Ishikawa (cell line): ENCODE measurements around the gene RAPGEF3.

ENCODE experiments used
- EP300 ChIP-seq: IDR thresholded peaks from 2 replicates; pipeline ENCODE4 v1.6.1; 2012; ENCODE audit warnings: borderline replicate concordance
- NFIC ChIP-seq: IDR thresholded peaks from 2 replicates; pipeline ENCODE4 v1.6.1; 2012
- RAD21 ChIP-seq: IDR thresholded peaks from 2 replicates; pipeline ENCODE4 v1.6.1; 2012; ENCODE audit warnings: low read depth
- TAF1 ChIP-seq: IDR thresholded peaks from 2 replicates; pipeline ENCODE4 v1.6.1; 2012; ENCODE audit warnings: low read depth, mild to moderate bottlenecking
- TEAD4 ChIP-seq: IDR thresholded peaks from 2 replicates; pipeline ENCODE4 v1.6.1; 2012
- YY1 ChIP-seq: IDR thresholded peaks from 2 replicates; pipeline ENCODE4 v1.6.1; 2012; ENCODE audit warnings: low read depth
- ZBTB7A ChIP-seq: IDR thresholded peaks from 2 replicates; pipeline ENCODE4 v1.6.1; 2012; ENCODE audit warnings: low read depth
- TF ChIP-seq, protein P1 (sequence below): IDR thresholded peaks from 2 replicates; pipeline ENCODE4 v1.6.1; 2012

DNA sequence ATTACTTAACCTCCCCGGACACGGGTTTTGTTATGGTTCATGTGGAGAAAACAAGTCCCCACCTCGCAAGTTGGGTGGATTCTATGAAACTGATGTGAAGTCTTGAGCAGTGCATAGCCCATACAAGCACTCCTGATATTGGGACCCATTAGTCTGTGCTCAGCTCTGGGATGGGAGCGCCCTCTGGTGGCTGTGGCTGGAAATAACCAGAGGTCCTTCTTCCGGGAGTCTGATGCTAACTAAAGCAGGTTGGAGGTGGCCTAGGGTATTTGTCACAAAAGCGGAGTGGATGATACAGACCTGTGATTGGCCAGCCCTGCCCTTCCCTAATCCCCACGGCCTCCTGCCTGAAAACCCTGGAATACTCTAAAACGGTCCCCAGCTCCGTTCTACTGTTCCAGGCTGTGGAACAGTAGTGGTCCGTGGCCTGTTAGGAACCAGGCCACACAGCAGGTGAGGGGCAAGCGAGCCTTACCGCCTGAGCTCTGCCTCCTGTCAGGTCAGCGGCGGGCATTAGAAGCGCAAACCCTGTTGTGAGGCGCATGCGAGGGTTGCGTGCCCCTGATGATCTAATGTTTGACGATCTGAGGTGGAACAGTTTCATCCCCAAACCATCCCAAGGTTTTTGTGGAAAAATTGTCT is 20.7 kb upstream of the RAPGEF3 start:
- TF ChIP-seq RAD21: peak; percentile 97
- 0 out of 2 replicates have a peak, but pooled peaks have one; percentile 6 for TF ChIP-seq EP300
- no peak for TF ChIP-seq YY1
- no peak for TF ChIP-seq ZBTB7A
- TF ChIP-seq TEAD4: no peak
- no peak for TF ChIP-seq TAF1
- TF ChIP-seq, protein P1, sequence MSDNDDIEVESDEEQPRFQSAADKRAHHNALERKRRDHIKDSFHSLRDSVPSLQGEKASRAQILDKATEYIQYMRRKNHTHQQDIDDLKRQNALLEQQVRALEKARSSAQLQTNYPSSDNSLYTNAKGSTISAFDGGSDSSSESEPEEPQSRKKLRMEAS: no peak
- no peak for TF ChIP-seq NFIC
